NB4 (cell line): Measurements from ENCODE around the gene SMC2.

Experiments
- POLR2A ChIP-seq: IDR thresholded peaks from 2 replicates; pipeline ENCODE4 v1.6.1; 2011; ENCODE audit warnings: mild to moderate bottlenecking; ENCODE audit not compliant: insufficient read length; ENCODE audit errors: extremely low read depth
- TF ChIP-seq, protein P1 (sequence below): IDR thresholded peaks from one replicate; pipeline ENCODE4 v1.5.1; 2012; ENCODE audit warnings: low read depth, low read length

DNA sequence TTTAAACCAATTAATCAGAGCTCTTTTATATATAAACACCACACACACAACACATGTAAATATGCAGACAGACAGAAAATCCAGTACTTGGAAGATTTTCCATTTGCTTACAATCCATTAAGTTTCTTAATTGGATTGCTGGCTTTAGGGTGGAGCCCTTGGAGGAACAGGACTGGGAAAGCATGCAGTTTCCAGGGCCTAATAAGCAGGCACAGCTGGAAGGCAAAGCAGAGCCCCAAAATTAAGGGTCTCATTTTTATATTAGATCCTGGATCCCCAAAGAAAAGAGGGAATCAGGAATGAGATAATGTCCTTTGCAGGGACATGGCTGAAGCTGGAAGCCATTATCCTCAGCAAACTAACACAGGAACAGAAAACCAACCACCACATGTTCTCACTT, 13.1 kb upstream of the SMC2 start:
- no peak for TF ChIP-seq POLR2A
- TF ChIP-seq, protein P1, sequence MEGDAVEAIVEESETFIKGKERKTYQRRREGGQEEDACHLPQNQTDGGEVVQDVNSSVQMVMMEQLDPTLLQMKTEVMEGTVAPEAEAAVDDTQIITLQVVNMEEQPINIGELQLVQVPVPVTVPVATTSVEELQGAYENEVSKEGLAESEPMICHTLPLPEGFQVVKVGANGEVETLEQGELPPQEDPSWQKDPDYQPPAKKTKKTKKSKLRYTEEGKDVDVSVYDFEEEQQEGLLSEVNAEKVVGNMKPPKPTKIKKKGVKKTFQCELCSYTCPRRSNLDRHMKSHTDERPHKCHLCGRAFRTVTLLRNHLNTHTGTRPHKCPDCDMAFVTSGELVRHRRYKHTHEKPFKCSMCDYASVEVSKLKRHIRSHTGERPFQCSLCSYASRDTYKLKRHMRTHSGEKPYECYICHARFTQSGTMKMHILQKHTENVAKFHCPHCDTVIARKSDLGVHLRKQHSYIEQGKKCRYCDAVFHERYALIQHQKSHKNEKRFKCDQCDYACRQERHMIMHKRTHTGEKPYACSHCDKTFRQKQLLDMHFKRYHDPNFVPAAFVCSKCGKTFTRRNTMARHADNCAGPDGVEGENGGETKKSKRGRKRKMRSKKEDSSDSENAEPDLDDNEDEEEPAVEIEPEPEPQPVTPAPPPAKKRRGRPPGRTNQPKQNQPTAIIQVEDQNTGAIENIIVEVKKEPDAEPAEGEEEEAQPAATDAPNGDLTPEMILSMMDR: no peak
